Activated T-cell treated with anti-CD3 and anti-CD28 coated beads, Interleukin-2, amount 50 U/mL, for 1 hour (primary cell): ENCODE data around the gene PPP2R2B.
"Not testable (repeated sequence)": the region's sequence is repeated elsewhere in the genome, so short reads cannot be mapped to it uniquely, and the experiment has no call there.

Source experiments
- DNase-seq: peaks from one replicate; pipeline ENCODE4 v3.0.0-alpha.2; 2020

The PPP2R2B gene

GRCh38 chr5:146731909-146732659, 146.5 kb downstream of the PPP2R2B start:
- no peak for DNase-seq

GRCh38 chr5:146728746-146729145, 149.8 kb downstream of the PPP2R2B start:
- DNase-seq = not testable (repeated sequence)

GRCh38 chr5:146726891-146727290, 151.7 kb downstream of the PPP2R2B start:
- DNase-seq = no peak

GRCh38 chr5:146726020-146726419, 152.5 kb downstream of the PPP2R2B start:
- DNase-seq = no peak

GRCh38 chr5:146725025-146725424, 153.5 kb downstream of the PPP2R2B start:
- no peak for DNase-seq

GRCh38 chr5:146722361-146722779, 156.2 kb downstream of the PPP2R2B start:
- no peak for DNase-seq

GRCh38 chr5:146721073-146721815, 157.3 kb downstream of the PPP2R2B start:
- DNase-seq = no peak

GRCh38 chr5:146720107-146720506, 158.4 kb downstream of the PPP2R2B start:
- DNase-seq = no peak

GRCh38 chr5:146719179-146719578, 159.4 kb downstream of the PPP2R2B start:
- DNase-seq = no peak

- no peak for DNase-seq
Observed at GRCh38 chr5:146718609-146719008, 159.9 kb downstream of the PPP2R2B start.

GRCh38 chr5:146717951-146718350, 160.6 kb downstream of the PPP2R2B start:
- DNase-seq = no peak

GRCh38 chr5:146716636-146717035, 161.9 kb downstream of the PPP2R2B start:
- DNase-seq = no peak

- DNase-seq = no peak
Observed at GRCh38 chr5:146710348-146710747, 168.2 kb downstream of the PPP2R2B start.

GRCh38 chr5:146707316-146707715, 171.2 kb downstream of the PPP2R2B start:
- no peak for DNase-seq

GRCh38 chr5:146706321-146706972, 172.1 kb downstream of the PPP2R2B start:
- no peak for DNase-seq

GRCh38 chr5:146704949-146705665, 173.4 kb downstream of the PPP2R2B start:
- DNase-seq = no peak

GRCh38 chr5:146703899-146704298, 174.7 kb downstream of the PPP2R2B start:
- DNase-seq = no peak

- DNase-seq = no peak
Observed at GRCh38 chr5:146703499-146703898, 175.1 kb downstream of the PPP2R2B start.

GRCh38 chr5:146699664-146700418, 178.7 kb downstream of the PPP2R2B start:
- DNase-seq = no peak

- DNase-seq = no peak
Observed at GRCh38 chr5:146699138-146699537, 179.4 kb downstream of the PPP2R2B start.

- DNase-seq = no peak
Observed at GRCh38 chr5:146698651-146699050, 179.9 kb downstream of the PPP2R2B start.

GRCh38 chr5:146697211-146697610, 181.3 kb downstream of the PPP2R2B start:
- DNase-seq = no peak
